HepG2 (cell line): ENCODE measurements around the gene FRMD8.

ENCODE experiments used
- CEBPG ChIP-seq: IDR thresholded peaks from 2 replicates; pipeline ENCODE4 v1.6.1; 2016
- CENPX ChIP-seq: sonication (generic); formaldehyde crosslinking; IDR thresholded peaks from 2 replicates; pipeline ENCODE4 v1.9.0; 2021; ENCODE audit warnings: mild to moderate bottlenecking, missing genetic modification reagents, moderate library complexity
- HNF1A ChIP-seq, 2 experiments: sonication (generic) in 1 of 2; formaldehyde crosslinking in 1 of 2; IDR thresholded peaks; 2 replicates each; pipeline versions ENCODE4 v1.4.0 to v1.6.1; 2016 to 2020; ENCODE audit warnings: borderline replicate concordance in 1 of 2, low read depth in 1 of 2, mild to moderate bottlenecking in 1 of 2, missing genetic modification reagents in 1 of 2
- JUNB ChIP-seq: sonication (generic); formaldehyde crosslinking; IDR thresholded peaks from 2 replicates; pipeline ENCODE4 v1.8.0; 2022; ENCODE audit warnings: missing genetic modification reagents, mild to moderate bottlenecking, borderline replicate concordance
- JUND ChIP-seq: sonication (generic); formaldehyde crosslinking; IDR thresholded peaks from 2 replicates; pipeline ENCODE4 v1.8.0; 2022; ENCODE audit warnings: mild to moderate bottlenecking, missing genetic modification reagents
- RXRA ChIP-seq: sonication (generic); formaldehyde crosslinking; IDR thresholded peaks from 2 replicates; pipeline ENCODE4 v1.5.1; 2020; ENCODE audit warnings: missing genetic modification reagents
- SNAPC4 ChIP-seq: sonication (generic); formaldehyde crosslinking; IDR thresholded peaks from 2 replicates; pipeline ENCODE4 v1.4.0; 2020; ENCODE audit warnings: mild to moderate bottlenecking, missing genetic modification reagents
- ZC3H13 ChIP-seq: sonication (generic); formaldehyde crosslinking; IDR thresholded peaks from 2 replicates; pipeline ENCODE4 v1.8.1; 2023; ENCODE audit warnings: mild to moderate bottlenecking, missing genetic modification reagents, moderate library complexity

GRCh38 chr11:65419460-65419771 is 33.0 kb downstream of the FRMD8 start:
- TF ChIP-seq CEBPG, result no peak
- TF ChIP-seq ZC3H13 (CRISPR knock-in tag), result no peak
- no peak for TF ChIP-seq SNAPC4 (CRISPR knock-in tag)
- no peak for TF ChIP-seq HNF1A (IDR thresholded peaks at IDR 0.05; ENCODE audit: low read depth)
- TF ChIP-seq HNF1A (CRISPR knock-in tag; IDR thresholded peaks at IDR 0.05; ENCODE audit: borderline replicate concordance), result no peak
- TF ChIP-seq RXRA (CRISPR knock-in tag), result no peak
- TF ChIP-seq JUND (CRISPR knock-in tag), result no peak
- TF ChIP-seq CENPX (CRISPR knock-in tag), result no peak
- no peak for TF ChIP-seq JUNB (CRISPR knock-in tag)
